Measurements from ENCODE around the gene DCTN3.
"Not testable (repeated sequence)": the region's sequence is repeated elsewhere in the genome, so short reads cannot be mapped to it uniquely, and the experiment has no call there.

The DCTN3 gene

GRCh38 chr9:34647651-34648050 is 27.4 kb upstream of the DCTN3 start:
- no peak overlapping the region for H3K27ac ChIP-seq
- no peak for DNase-seq (ENCODE audit: low read depth, low spot score)

GRCh38 chr9:34647084-34647403 is 26.7 kb upstream of the DCTN3 start:
- DNase-seq (ENCODE audit: low read depth, low spot score): no peak
- peak overlapping the region; percentile 47 for H3K27ac ChIP-seq

- H3K27ac ChIP-seq: peak within 1 kb of the TSS; percentile 47
- DNase-seq (ENCODE audit: low read depth, low spot score): no peak
Observed at GRCh38 chr9:34646211-34647083, 26.2 kb upstream of the DCTN3 start, which contains the start of gene GALT. Gene GALT, plus strand, starts transcription at chr9:34646675. Its CDS starts 30 bp downstream, at chr9:34646705.

GRCh38 chr9:34644766-34645314 is 24.5 kb upstream of the DCTN3 start:
- DNase-seq (ENCODE audit: low read depth, low spot score): no peak
- no peak overlapping the region for H3K27ac ChIP-seq

- no peak for DNase-seq (ENCODE audit: low read depth, low spot score)
- H3K27ac ChIP-seq: no peak overlapping the region
Observed at GRCh38 chr9:34642679-34643078, 22.4 kb upstream of the DCTN3 start.

GRCh38 chr9:34639322-34639721 is 19.0 kb upstream of the DCTN3 start:
- not testable (repeated sequence) for DNase-seq (ENCODE audit: low read depth, low spot score)

GRCh38 chr9:34638138-34638445 is 17.8 kb upstream of the DCTN3 start:
- no peak for DNase-seq (ENCODE audit: low read depth, low spot score)
- H3K27ac ChIP-seq: peak overlapping the region; percentile 54

More at GRCh38 chr9:34639322-34639721, 19.0 kb upstream of the DCTN3 start:
- H3K27ac ChIP-seq: not testable (repeated sequence)

- peak within 1 kb of the TSS; percentile 54 for H3K27ac ChIP-seq
- DNase-seq (ENCODE audit: low read depth, low spot score): no peak
Observed at GRCh38 chr9:34637356-34638137, 17.3 kb upstream of the DCTN3 start, which contains the start of gene SIGMAR1. Gene SIGMAR1, minus strand, starts transcription at chr9:34637787. Its CDS starts 90 bp downstream, at chr9:34637697.

GRCh38 chr9:34636791-34637355 is 16.6 kb upstream of the DCTN3 start:
- peak overlapping the region; percentile 54 for H3K27ac ChIP-seq
- no peak for DNase-seq (ENCODE audit: low read depth, low spot score)

GRCh38 chr9:34635556-34635955 is 15.3 kb upstream of the DCTN3 start:
- H3K27ac ChIP-seq: no peak overlapping the region

GRCh38 chr9:34634551-34635248 is 14.4 kb upstream of the DCTN3 start:
- DNase-seq (ENCODE audit: low read depth, low spot score): no peak
- no peak overlapping the region for H3K27ac ChIP-seq

More at GRCh38 chr9:34635556-34635955, 15.3 kb upstream of the DCTN3 start:
- no peak for DNase-seq (ENCODE audit: low read depth, low spot score)

- H3K27ac ChIP-seq: no peak overlapping the region
- no peak for DNase-seq (ENCODE audit: low read depth, low spot score)
Observed at GRCh38 chr9:34633851-34634550, 13.7 kb upstream of the DCTN3 start.

- no peak for DNase-seq (ENCODE audit: low read depth, low spot score)
- no peak overlapping the region for H3K27ac ChIP-seq
Observed at GRCh38 chr9:34633166-34633565, 12.9 kb upstream of the DCTN3 start.

- DNase-seq (ENCODE audit: low read depth, low spot score): no peak
- H3K27ac ChIP-seq: no peak overlapping the region
Observed at GRCh38 chr9:34630402-34631154, 10.3 kb upstream of the DCTN3 start.

- H3K27ac ChIP-seq: no peak overlapping the region
- DNase-seq (ENCODE audit: low read depth, low spot score): no peak
Observed at GRCh38 chr9:34629491-34629808, 9.2 kb upstream of the DCTN3 start.

GRCh38 chr9:34628656-34629490 is 8.6 kb upstream of the DCTN3 start, which contains the start of gene ARID3C:
Gene ARID3C, minus strand, starts transcription at chr9:34629066. Its CDS starts 1,052 bp downstream, at chr9:34628014.
- DNase-seq (ENCODE audit: low read depth, low spot score): no peak
- H3K27ac ChIP-seq: no peak within 1 kb of the TSS

GRCh38 chr9:34627716-34628655 is 7.7 kb upstream of the DCTN3 start:
- no peak overlapping the region for H3K27ac ChIP-seq
- no peak for DNase-seq (ENCODE audit: low read depth, low spot score)

Data from epithelial cell of prostate (primary cell).